Parathyroid adenoma (tissue), 2 donors: ENCODE measurements around the gene BCKDHA.
"Not testable (repeated sequence)": the region's sequence is repeated elsewhere in the genome, so short reads cannot be mapped to it uniquely, and the experiment has no call there.

Experiments used
- H2AFZ ChIP-seq: fragments of 300-600 bp; sonication (generic); one replicate; pipeline ENCODE4 v1.7.0; 2017; ENCODE audit warnings: antibody characterized with exemption, mild to moderate bottlenecking
- H3K27ac ChIP-seq: fragments of 300-600 bp; sonication (generic); one replicate; pipeline ENCODE4 v1.7.0; 2017
- H3K27me3 ChIP-seq: fragments of 300-600 bp; sonication (generic); one replicate; pipeline ENCODE4 v1.7.0; 2017; ENCODE audit warnings: low read length; ENCODE audit not compliant: control insufficient read depth, insufficient read depth
- H3K36me3 ChIP-seq: fragments of 300-600 bp; sonication (generic); one replicate; pipeline ENCODE4 v1.7.0; 2017; ENCODE audit warnings: low read length; ENCODE audit not compliant: control insufficient read depth, insufficient read depth
- H3K4me1 ChIP-seq: fragments of 300-600 bp; sonication (generic); one replicate; pipeline ENCODE4 v1.7.0; 2017; ENCODE audit warnings: control low read depth
- H3K4me2 ChIP-seq: fragments of 300-600 bp; sonication (generic); one replicate; pipeline ENCODE4 v1.7.0; 2017; ENCODE audit warnings: low read length
- H3K4me3 ChIP-seq: fragments of 300-600 bp; sonication (generic); one replicate; pipeline ENCODE4 v1.7.0; 2017; ENCODE audit warnings: low read depth, low read length
- H3K79me2 ChIP-seq: fragments of 300-600 bp; sonication (generic); one replicate; pipeline ENCODE4 v1.7.0; 2017; ENCODE audit warnings: control low read depth
- H3K9ac ChIP-seq: fragments of 300-600 bp; sonication (generic); one replicate; pipeline ENCODE4 v1.7.0; 2017; ENCODE audit warnings: mild to moderate bottlenecking
- H3K9me3 ChIP-seq: fragments of 300-600 bp; sonication (generic); one replicate; pipeline ENCODE4 v1.7.0; 2017; ENCODE audit warnings: low read length; ENCODE audit not compliant: control insufficient read depth
- TF ChIP-seq, protein P1 (sequence below): fragments of 300-600 bp; sonication (generic); IDR thresholded peaks from one replicate; pipeline ENCODE4 v1.7.0; 2017; ENCODE audit warnings: antibody characterized with exemption, mild to moderate bottlenecking
- donor health status: primary hyperparathyroidism.

BCKDHA gene

DNA sequence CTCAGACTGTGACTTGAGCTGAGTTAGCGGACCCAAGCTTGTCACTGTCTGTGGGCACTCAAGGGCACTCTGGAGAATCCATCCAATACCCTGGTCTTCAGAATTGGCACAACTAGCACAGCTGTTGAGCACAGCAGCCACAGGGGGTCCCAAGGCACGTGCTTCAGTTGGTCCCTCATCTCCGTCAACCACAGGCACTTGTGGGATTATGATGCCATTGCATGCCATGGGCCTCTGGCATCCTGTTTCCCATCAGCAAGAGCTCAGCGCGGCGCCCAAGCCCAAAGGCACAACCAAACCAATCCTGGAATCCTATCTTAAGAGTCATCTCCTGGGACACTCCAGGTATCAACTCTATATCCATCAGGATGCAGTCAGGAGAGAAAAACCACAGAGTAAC lies 33.3 kb downstream of the BCKDHA start:
- no peaks in the 10 kb centered on the region for H3K36me3 ChIP-seq
- H3K9ac ChIP-seq: no peak overlapping the region
- TF ChIP-seq, protein P1, sequence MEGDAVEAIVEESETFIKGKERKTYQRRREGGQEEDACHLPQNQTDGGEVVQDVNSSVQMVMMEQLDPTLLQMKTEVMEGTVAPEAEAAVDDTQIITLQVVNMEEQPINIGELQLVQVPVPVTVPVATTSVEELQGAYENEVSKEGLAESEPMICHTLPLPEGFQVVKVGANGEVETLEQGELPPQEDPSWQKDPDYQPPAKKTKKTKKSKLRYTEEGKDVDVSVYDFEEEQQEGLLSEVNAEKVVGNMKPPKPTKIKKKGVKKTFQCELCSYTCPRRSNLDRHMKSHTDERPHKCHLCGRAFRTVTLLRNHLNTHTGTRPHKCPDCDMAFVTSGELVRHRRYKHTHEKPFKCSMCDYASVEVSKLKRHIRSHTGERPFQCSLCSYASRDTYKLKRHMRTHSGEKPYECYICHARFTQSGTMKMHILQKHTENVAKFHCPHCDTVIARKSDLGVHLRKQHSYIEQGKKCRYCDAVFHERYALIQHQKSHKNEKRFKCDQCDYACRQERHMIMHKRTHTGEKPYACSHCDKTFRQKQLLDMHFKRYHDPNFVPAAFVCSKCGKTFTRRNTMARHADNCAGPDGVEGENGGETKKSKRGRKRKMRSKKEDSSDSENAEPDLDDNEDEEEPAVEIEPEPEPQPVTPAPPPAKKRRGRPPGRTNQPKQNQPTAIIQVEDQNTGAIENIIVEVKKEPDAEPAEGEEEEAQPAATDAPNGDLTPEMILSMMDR: no peak
- peak overlapping the region; percentile 1 for H3K4me3 ChIP-seq
- no peak overlapping the region for H3K27ac ChIP-seq
- no peaks in the 10 kb centered on the region for H3K79me2 ChIP-seq
- H3K9me3 ChIP-seq: no peaks in the 10 kb centered on the region
- no peak overlapping the region for H2AFZ ChIP-seq
- no peak overlapping the region for H3K4me2 ChIP-seq
- H3K27me3 ChIP-seq: no peaks in the 10 kb centered on the region
- H3K4me1 ChIP-seq: peaks cover 14% of the 10 kb centered on the region

- Histone ChIP-seq H3K36me3 (no peaks in the 10 kb centered on the region), H3K27me3 (no peaks in the 10 kb centered on the region), H3K9me3 (no peaks in the 10 kb centered on the region), H3K4me2 (no peak overlapping the region), H3K4me3 (peak overlapping the region; percentile 1), H3K4me1 (peaks cover 14% of the 10 kb centered on the region), H3K79me2 (no peaks in the 10 kb centered on the region), H3K9ac (no peak overlapping the region), H3K27ac (no peak overlapping the region), H2AFZ (no peak overlapping the region)
- TF ChIP-seq, protein P1: peak; percentile 66
Measured at GRCh38 chr19:41431426-41432386, 34.1 kb downstream of the BCKDHA start.

DNA sequence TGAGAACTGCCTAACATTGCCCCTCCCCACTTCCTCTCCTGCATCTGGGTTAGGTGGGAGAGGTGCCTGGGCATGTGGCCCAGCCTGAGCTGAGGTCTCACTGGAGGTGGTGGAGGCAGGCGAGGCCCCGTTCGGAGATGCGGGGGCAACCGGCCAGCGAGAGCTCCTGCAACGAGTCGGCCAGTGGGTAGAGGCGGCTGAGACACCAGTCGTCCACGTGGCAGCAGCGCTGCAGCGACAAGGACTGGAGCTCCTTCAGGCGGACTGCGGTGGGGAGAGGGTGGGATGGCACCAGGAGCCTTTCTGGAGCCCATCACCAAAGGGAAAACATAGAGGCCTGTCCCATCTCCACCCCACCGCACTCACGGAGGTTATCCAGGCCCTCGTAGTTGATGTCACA lies 35.6 kb downstream of the BCKDHA start:
- H3K27me3 ChIP-seq: no peaks in the 10 kb centered on the region
- TF ChIP-seq, protein P1: no peak
- H3K36me3 ChIP-seq: no peaks in the 10 kb centered on the region
- no peak overlapping the region for H3K4me2 ChIP-seq
- H3K4me3 ChIP-seq: no peak overlapping the region
- H3K79me2 ChIP-seq: no peaks in the 10 kb centered on the region
- H3K9me3 ChIP-seq: no peaks in the 10 kb centered on the region
- peaks cover 9% of the 10 kb centered on the region for H3K4me1 ChIP-seq
- no peak overlapping the region for H3K9ac ChIP-seq
- no peak overlapping the region for H2AFZ ChIP-seq
- no peak overlapping the region for H3K27ac ChIP-seq

- Histone ChIP-seq H2AFZ (no peak overlapping the region), H3K4me2 (no peak overlapping the region), H3K27ac (no peak overlapping the region), H3K79me2 (no peaks in the 10 kb centered on the region), H3K4me3 (no peak overlapping the region), H3K36me3 (no peaks in the 10 kb centered on the region), H3K9ac (no peak overlapping the region), H3K9me3 (no peaks in the 10 kb centered on the region), H3K4me1 (peaks cover 4% of the 10 kb centered on the region), H3K27me3 (no peaks in the 10 kb centered on the region)
- TF ChIP-seq, protein P1: no peak
Measured at GRCh38 chr19:41434450-41434849, 36.8 kb downstream of the BCKDHA start.

DNA sequence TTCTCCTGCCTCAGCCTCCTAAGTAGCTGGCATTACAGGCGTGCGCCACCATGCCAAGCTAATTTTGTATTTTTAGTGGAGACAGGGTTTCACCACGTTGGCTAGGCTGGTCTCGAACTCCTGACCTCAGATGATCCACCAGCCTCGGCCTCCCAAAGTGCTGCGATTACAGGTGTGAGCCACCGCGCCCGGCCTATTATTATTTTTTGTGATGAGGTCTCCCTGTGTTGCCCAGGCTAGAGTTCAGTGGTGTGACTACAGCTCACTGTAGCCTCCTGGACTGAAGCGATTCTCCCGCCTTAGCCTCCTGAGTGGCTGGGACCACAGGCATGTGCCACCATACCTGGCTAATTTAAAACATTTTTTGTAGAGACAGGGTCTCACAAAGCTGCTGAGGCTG lies 37.8 kb downstream of the BCKDHA start:
- H2AFZ ChIP-seq, H3K9me3 ChIP-seq, H3K9ac ChIP-seq, H3K36me3 ChIP-seq, H3K4me2 ChIP-seq, H3K27ac ChIP-seq, H3K4me3 ChIP-seq, H3K4me1 ChIP-seq, H3K79me2 ChIP-seq, H3K27me3 ChIP-seq: not testable (repeated sequence)
